ENCODE results near the gene ARL8B.
"Not testable (repeated sequence)": the region's sequence is repeated elsewhere in the genome, so short reads cannot be mapped to it uniquely, and the experiment has no call there.

Gene ARL8B

GRCh38 chr3:5136919-5137429 lies 14.9 kb downstream of the ARL8B start:
- no peaks in the 10 kb centered on the region for H3K9me3 ChIP-seq (ENCODE audit: control insufficient read depth, low read length)
- H3K36me3 ChIP-seq (ENCODE audit: control insufficient read depth, insufficient read depth, low read length): no peaks in the 10 kb centered on the region
- no peak overlapping the region for H3K9ac ChIP-seq (ENCODE audit: low read length)
- no peaks in the 10 kb centered on the region for H3K27me3 ChIP-seq (ENCODE audit: control insufficient read depth, insufficient read depth, low read length)
- peaks cover 5% of the 10 kb centered on the region for H3K4me1 ChIP-seq (ENCODE audit: control insufficient read depth, insufficient read depth, low read length)
- H3K4me3 ChIP-seq (ENCODE audit: low read length): no peak overlapping the region

GRCh38 chr3:5138214-5138981 lies 16.3 kb downstream of the ARL8B start:
- H3K4me1 ChIP-seq (ENCODE audit: control insufficient read depth, insufficient read depth, low read length): peaks cover 5% of the 10 kb centered on the region
- no peak overlapping the region for H3K4me3 ChIP-seq (ENCODE audit: low read length)
- no peaks in the 10 kb centered on the region for H3K9me3 ChIP-seq (ENCODE audit: control insufficient read depth, low read length)
- no peaks in the 10 kb centered on the region for H3K27me3 ChIP-seq (ENCODE audit: control insufficient read depth, insufficient read depth, low read length)
- H3K9ac ChIP-seq (ENCODE audit: low read length): no peak overlapping the region
- no peaks in the 10 kb centered on the region for H3K36me3 ChIP-seq (ENCODE audit: control insufficient read depth, insufficient read depth, low read length)

- H3K4me3 ChIP-seq (ENCODE audit: low read length): no peak overlapping the region
- no peaks in the 10 kb centered on the region for H3K9me3 ChIP-seq (ENCODE audit: control insufficient read depth, low read length)
- H3K4me1 ChIP-seq (ENCODE audit: control insufficient read depth, insufficient read depth, low read length): peaks cover 18% of the 10 kb centered on the region
- H3K9ac ChIP-seq (ENCODE audit: low read length): no peak overlapping the region
- no peaks in the 10 kb centered on the region for H3K36me3 ChIP-seq (ENCODE audit: control insufficient read depth, insufficient read depth, low read length)
- no peaks in the 10 kb centered on the region for H3K27me3 ChIP-seq (ENCODE audit: control insufficient read depth, insufficient read depth, low read length)
Observed at GRCh38 chr3:5140230-5140621, 18.1 kb downstream of the ARL8B start.

GRCh38 chr3:5140839-5141238 lies 18.7 kb downstream of the ARL8B start:
- Histone ChIP-seq H3K9me3 (ENCODE audit: control insufficient read depth, low read length) (no peaks in the 10 kb centered on the region), H3K27me3 (ENCODE audit: control insufficient read depth, insufficient read depth, low read length) (no peaks in the 10 kb centered on the region), H3K4me3 (ENCODE audit: low read length) (no peak overlapping the region), H3K9ac (ENCODE audit: low read length) (no peak overlapping the region), H3K36me3 (ENCODE audit: control insufficient read depth, insufficient read depth, low read length) (no peaks in the 10 kb centered on the region), H3K4me1 (ENCODE audit: control insufficient read depth, insufficient read depth, low read length) (peaks cover 20% of the 10 kb centered on the region)

GRCh38 chr3:5141760-5142159 lies 19.7 kb downstream of the ARL8B start:
- Histone ChIP-seq H3K4me3 (ENCODE audit: low read length) (no peak overlapping the region), H3K9me3 (ENCODE audit: control insufficient read depth, low read length) (no peaks in the 10 kb centered on the region), H3K36me3 (ENCODE audit: control insufficient read depth, insufficient read depth, low read length) (no peaks in the 10 kb centered on the region), H3K27me3 (ENCODE audit: control insufficient read depth, insufficient read depth, low read length) (no peaks in the 10 kb centered on the region), H3K9ac (ENCODE audit: low read length) (no peak overlapping the region), H3K4me1 (ENCODE audit: control insufficient read depth, insufficient read depth, low read length) (peaks cover 20% of the 10 kb centered on the region)

GRCh38 chr3:5143464-5143863 lies 21.4 kb downstream of the ARL8B start:
- peaks cover 20% of the 10 kb centered on the region for H3K4me1 ChIP-seq (ENCODE audit: control insufficient read depth, insufficient read depth, low read length)
- no peaks in the 10 kb centered on the region for H3K36me3 ChIP-seq (ENCODE audit: control insufficient read depth, insufficient read depth, low read length)
- no peak overlapping the region for H3K9ac ChIP-seq (ENCODE audit: low read length)
- no peak overlapping the region for H3K4me3 ChIP-seq (ENCODE audit: low read length)
- H3K27me3 ChIP-seq (ENCODE audit: control insufficient read depth, insufficient read depth, low read length): no peaks in the 10 kb centered on the region
- no peaks in the 10 kb centered on the region for H3K9me3 ChIP-seq (ENCODE audit: control insufficient read depth, low read length)

GRCh38 chr3:5144316-5144994 lies 22.4 kb downstream of the ARL8B start:
- Histone ChIP-seq H3K9ac (ENCODE audit: low read length) (no peak overlapping the region), H3K4me1 (ENCODE audit: control insufficient read depth, insufficient read depth, low read length) (peaks cover 20% of the 10 kb centered on the region)

GRCh38 chr3:5145120-5145519 lies 23.0 kb downstream of the ARL8B start:
- H3K4me3 ChIP-seq (ENCODE audit: low read length): no peak overlapping the region
- no peaks in the 10 kb centered on the region for H3K36me3 ChIP-seq (ENCODE audit: control insufficient read depth, insufficient read depth, low read length)
- no peaks in the 10 kb centered on the region for H3K27me3 ChIP-seq (ENCODE audit: control insufficient read depth, insufficient read depth, low read length)
- H3K9me3 ChIP-seq (ENCODE audit: control insufficient read depth, low read length): no peaks in the 10 kb centered on the region
- peaks cover 20% of the 10 kb centered on the region for H3K4me1 ChIP-seq (ENCODE audit: control insufficient read depth, insufficient read depth, low read length)
- H3K9ac ChIP-seq (ENCODE audit: low read length): no peak overlapping the region

More at GRCh38 chr3:5144316-5144994, 22.4 kb downstream of the ARL8B start:
- Histone ChIP-seq H3K9me3 (ENCODE audit: control insufficient read depth, low read length) (no peaks in the 10 kb centered on the region), H3K27me3 (ENCODE audit: control insufficient read depth, insufficient read depth, low read length) (no peaks in the 10 kb centered on the region), H3K36me3 (ENCODE audit: control insufficient read depth, insufficient read depth, low read length) (no peaks in the 10 kb centered on the region), H3K4me3 (ENCODE audit: low read length) (no peak overlapping the region)

- H3K4me1 ChIP-seq (ENCODE audit: control insufficient read depth, insufficient read depth, low read length): peaks cover 14% of the 10 kb centered on the region
- not testable (repeated sequence) for H3K9ac ChIP-seq (ENCODE audit: low read length); H3K4me3 ChIP-seq (ENCODE audit: low read length); H3K27me3 ChIP-seq (ENCODE audit: control insufficient read depth, insufficient read depth, low read length); H3K9me3 ChIP-seq (ENCODE audit: control insufficient read depth, low read length); H3K36me3 ChIP-seq (ENCODE audit: control insufficient read depth, insufficient read depth, low read length)
Observed at GRCh38 chr3:5147152-5147551, 25.1 kb downstream of the ARL8B start.

GRCh38 chr3:5149306-5149880 lies 27.3 kb downstream of the ARL8B start:
- Histone ChIP-seq H3K4me1 (ENCODE audit: control insufficient read depth, insufficient read depth, low read length) (peaks cover 10% of the 10 kb centered on the region), H3K4me3 (ENCODE audit: low read length) (no peak overlapping the region), H3K27me3 (ENCODE audit: control insufficient read depth, insufficient read depth, low read length) (no peaks in the 10 kb centered on the region), H3K9me3 (ENCODE audit: control insufficient read depth, low read length) (no peaks in the 10 kb centered on the region), H3K36me3 (ENCODE audit: control insufficient read depth, insufficient read depth, low read length) (no peaks in the 10 kb centered on the region), H3K9ac (ENCODE audit: low read length) (no peak overlapping the region)

GRCh38 chr3:5151586-5151985 lies 29.5 kb downstream of the ARL8B start:
- H3K36me3 ChIP-seq (ENCODE audit: control insufficient read depth, insufficient read depth, low read length): no peaks in the 10 kb centered on the region
- H3K9ac ChIP-seq (ENCODE audit: low read length): no peak overlapping the region
- H3K27me3 ChIP-seq (ENCODE audit: control insufficient read depth, insufficient read depth, low read length): no peaks in the 10 kb centered on the region
- H3K4me3 ChIP-seq (ENCODE audit: low read length): no peak overlapping the region
- no peaks in the 10 kb centered on the region for H3K4me1 ChIP-seq (ENCODE audit: control insufficient read depth, insufficient read depth, low read length)
- no peaks in the 10 kb centered on the region for H3K9me3 ChIP-seq (ENCODE audit: control insufficient read depth, low read length)

GRCh38 chr3:5153074-5153473 lies 31.0 kb downstream of the ARL8B start:
- H3K27me3 ChIP-seq (ENCODE audit: control insufficient read depth, insufficient read depth, low read length): no peaks in the 10 kb centered on the region
- H3K36me3 ChIP-seq (ENCODE audit: control insufficient read depth, insufficient read depth, low read length): no peaks in the 10 kb centered on the region
- no peak overlapping the region for H3K4me3 ChIP-seq (ENCODE audit: low read length)
- no peaks in the 10 kb centered on the region for H3K9me3 ChIP-seq (ENCODE audit: control insufficient read depth, low read length)
- H3K9ac ChIP-seq (ENCODE audit: low read length): no peak overlapping the region
- H3K4me1 ChIP-seq (ENCODE audit: control insufficient read depth, insufficient read depth, low read length): no peaks in the 10 kb centered on the region

All from mucosa of stomach (tissue), 1 donor.